H9 (cell line): Measurements from ENCODE around the gene LRSAM1. TPM values are rescaled to one million over a fixed set of nuclear protein-coding genes. Genes with fewer than 3 reads are reported as not detected.

Experiments used
- DNase-seq: peaks from one replicate; pipeline ENCODE4 v3.0.0-alpha.2; 2017
- H2AFZ ChIP-seq: one replicate; pipeline ENCODE4 v1.6.1; 2013; ENCODE audit warnings: mild to moderate bottlenecking, low read length, control low read depth, moderate library complexity
- H2AK5ac ChIP-seq: 2 replicates; pipeline ENCODE4 v1.6.1; 2013; ENCODE audit warnings: low read length, control low read depth, mixed read lengths; ENCODE audit not compliant: insufficient read length
- H2BK120ac ChIP-seq: one replicate; pipeline ENCODE4 v1.6.1; 2013; ENCODE audit warnings: low read depth, mild to moderate bottlenecking, low read length, control low read depth, inconsistent platforms; ENCODE audit not compliant: poor library complexity, severe bottlenecking
- H2BK12ac ChIP-seq: 2 replicates; pipeline ENCODE4 v1.6.1; 2013; ENCODE audit warnings: low read length, control low read depth, mixed read lengths, low read depth; ENCODE audit not compliant: insufficient read length
- H2BK15ac ChIP-seq: 2 replicates; pipeline ENCODE4 v1.6.1; 2013; ENCODE audit warnings: low read depth, low read length, control low read depth
- H2BK20ac ChIP-seq: one replicate; pipeline ENCODE4 v1.6.1; 2013; ENCODE audit warnings: low read depth, mild to moderate bottlenecking, low read length, control low read depth, inconsistent platforms; ENCODE audit not compliant: poor library complexity, severe bottlenecking
- H2BK5ac ChIP-seq: 2 replicates; pipeline ENCODE4 v1.6.1; 2013; ENCODE audit warnings: low read length, control low read depth, mixed read lengths; ENCODE audit not compliant: insufficient read length
- H3K14ac ChIP-seq: 2 replicates; pipeline ENCODE4 v1.6.1; 2013; ENCODE audit warnings: low read length, control low read depth; ENCODE audit not compliant: insufficient read depth
- H3K18ac ChIP-seq: 2 replicates; pipeline ENCODE4 v1.6.1; 2013; ENCODE audit warnings: low read depth, mild to moderate bottlenecking, mixed read lengths, low read length, control low read depth; ENCODE audit not compliant: insufficient read length
- H3K23ac ChIP-seq: 2 replicates; pipeline ENCODE4 v1.6.1; 2013; ENCODE audit warnings: low read length, control low read depth, mixed read lengths, low read depth; ENCODE audit not compliant: insufficient read length
- H3K23me2 ChIP-seq: 2 replicates; pipeline ENCODE4 v1.6.1; 2013; ENCODE audit warnings: low read depth, mild to moderate bottlenecking, mixed read lengths, low read length, control low read depth; ENCODE audit not compliant: insufficient read length, poor library complexity, severe bottlenecking
- H3K27ac ChIP-seq: 2 replicates; pipeline ENCODE4 v1.5.1; 2013; ENCODE audit warnings: low read length, control low read depth, mixed read lengths, low read depth; ENCODE audit not compliant: insufficient read length
- H3K27me3 ChIP-seq: 2 replicates; pipeline ENCODE4 v1.6.1; 2013; ENCODE audit warnings: low read length, control low read depth, inconsistent platforms; ENCODE audit not compliant: insufficient read depth
- H3K4ac ChIP-seq: 2 replicates; pipeline ENCODE4 v1.6.1; 2013; ENCODE audit warnings: low read depth, mild to moderate bottlenecking, control low read depth, inconsistent platforms, low read length, moderate library complexity
- H3K4me1 ChIP-seq: 2 replicates; pipeline ENCODE4 v1.6.1; 2013; ENCODE audit warnings: low read length, control low read depth, inconsistent platforms; ENCODE audit not compliant: insufficient read depth
- H3K4me2 ChIP-seq: 2 replicates; pipeline ENCODE4 v1.6.1; 2013; ENCODE audit warnings: low read length, control low read depth, mixed read lengths; ENCODE audit not compliant: insufficient read length, insufficient read depth
- H3K56ac ChIP-seq: 2 replicates; pipeline ENCODE4 v1.6.1; 2013; ENCODE audit warnings: low read depth, mild to moderate bottlenecking, mixed read lengths, low read length, control low read depth; ENCODE audit not compliant: insufficient read length
- H3K79me1 ChIP-seq: 2 replicates; pipeline ENCODE4 v1.6.1; 2013; ENCODE audit warnings: low read depth, mild to moderate bottlenecking, moderate library complexity, low read length, control low read depth, inconsistent platforms; ENCODE audit not compliant: insufficient read depth, poor library complexity, severe bottlenecking
- H3K79me2 ChIP-seq: 2 replicates; pipeline ENCODE4 v1.6.1; 2013; ENCODE audit warnings: low read length, control low read depth, inconsistent platforms; ENCODE audit not compliant: insufficient read depth
- H3K9ac ChIP-seq: 2 replicates; pipeline ENCODE4 v1.6.1; 2013; ENCODE audit warnings: low read length, control low read depth, mixed read lengths; ENCODE audit not compliant: insufficient read length; ENCODE audit errors: extremely low read depth
- H3K9me3 ChIP-seq: one replicate; pipeline ENCODE4 v1.6.1; 2013; ENCODE audit warnings: low read depth, low read length, inconsistent platforms; ENCODE audit not compliant: control insufficient read depth
- H3T11ph ChIP-seq: one replicate; pipeline ENCODE4 v1.6.1; 2013; ENCODE audit warnings: mild to moderate bottlenecking, low read length, control low read depth, inconsistent platforms
- H4K20me1 ChIP-seq: one replicate; pipeline ENCODE4 v1.6.1; 2013; ENCODE audit not compliant: control insufficient read depth, insufficient read length, insufficient read depth
- H4K5ac ChIP-seq: 2 replicates; pipeline ENCODE4 v1.6.1; 2013; ENCODE audit warnings: low read depth, mild to moderate bottlenecking, mixed read lengths, low read length, control low read depth; ENCODE audit not compliant: insufficient read length
- H4K8ac ChIP-seq: replicated peaks from 2 replicates; pipeline ENCODE4 v1.6.1; 2013; ENCODE audit warnings: low read length, control low read depth, mixed read lengths, low read depth; ENCODE audit not compliant: insufficient read length
- H4K91ac ChIP-seq: 2 replicates; pipeline ENCODE4 v1.6.1; 2013; ENCODE audit warnings: low read depth, mild to moderate bottlenecking, moderate library complexity, mixed read lengths, low read length, control low read depth; ENCODE audit not compliant: insufficient read length
- H3K27ac Mint-ChIP-seq, 3 experiments: 2 replicates in 2 of 3; 3 replicates in 1 of 3; pipeline ENCODE4 v1.8.0; 2020 to 2021; ENCODE audit warnings: mixed read lengths in 3 of 3, mild to moderate bottlenecking in 1 of 3, moderate library complexity in 1 of 3
- H3K27me3 Mint-ChIP-seq: 2 replicates; pipeline ENCODE4 v1.8.0; 2021; ENCODE audit warnings: low read depth, mild to moderate bottlenecking, moderate library complexity, mixed read lengths
- H3K36me3 Mint-ChIP-seq, 3 experiments: 2 replicates in 2 of 3; 3 replicates in 1 of 3; pipeline ENCODE4 v1.8.0; 2020 to 2021; ENCODE audit warnings: low read depth in 3 of 3, mixed read lengths in 3 of 3; ENCODE audit not compliant: insufficient read depth in 1 of 3
- H3K4me1 Mint-ChIP-seq, 2 experiments: 2 replicates each; pipeline ENCODE4 v1.8.0; 2020; ENCODE audit warnings: mixed read lengths in 2 of 2
- H3K4me3 Mint-ChIP-seq, 2 experiments: 2 replicates in 1 of 2; 3 replicates in 1 of 2; pipeline ENCODE4 v1.8.0; 2020 to 2021; ENCODE audit warnings: mild to moderate bottlenecking in 2 of 2, mixed read lengths in 2 of 2, moderate library complexity in 1 of 2
- H3K9me3 Mint-ChIP-seq, 2 experiments: 2 replicates in 1 of 2; 3 replicates in 1 of 2; pipeline ENCODE4 v1.8.0; 2020; ENCODE audit warnings: mild to moderate bottlenecking in 2 of 2, mixed read lengths in 2 of 2, moderate library complexity in 1 of 2
- CTCF ChIP-seq: fragments of 200-600 bp; sonication (generic); conservative IDR thresholded peaks from 3 replicates; pipeline ENCODE4 v1.8.0; 2021; ENCODE audit warnings: antibody characterized with exemption, mild to moderate bottlenecking
- WGBS: extraction: QIAGEN DNeasy Blood & Tissue Kit; methylation state at CpG from one replicate; pipeline ENCODE4 v1.1.7; 2013; ENCODE audit warnings: missing lambda C conversion rate, low lambda C conversion rate, mixed read lengths; ENCODE audit not compliant: insufficient read length; ENCODE audit errors: extremely low coverage; 5-methylcytosine and 5-hydroxymethylcytosine counted together
- total RNA-seq: library from RNA; stranded (reverse); gene quantifications from 2 replicates; pipeline ENCODE4 v1.2.1, GENCODE V29; 2021

The LRSAM1 gene
- total RNA-seq, 1 experiment from 2014 or later = 16.2 TPM

GRCh38 chr9:127508901-127509260, 57.6 kb downstream of the LRSAM1 start:
- no peak for DNase-seq
- Mint-ChIP-seq H3K4me3 (no peak overlapping the region), H3K27me3 (0 out of 2 replicates have a peak, but pooled peaks cover 1% of the 10 kb centered on the region), H3K9me3 (no peaks in the 10 kb centered on the region), H3K4me1 (peaks cover 8 to 10% of the 10 kb centered on the region in 2 experiments), H3K27ac (no peak overlapping the region), H3K36me3 (peaks cover 0 to 16% (median 4%) of the 10 kb centered on the region in 3 experiments; a peak in 4 of 7 replicates)
- no peak overlapping the region for H2BK20ac ChIP-seq
- no peak overlapping the region for H4K5ac ChIP-seq
- H2BK12ac ChIP-seq = no peak overlapping the region
- no peak overlapping the region for H2BK15ac ChIP-seq
- no peak overlapping the region for H3K23ac ChIP-seq
- no peak overlapping the region for H3K4me2 ChIP-seq
- no peaks in the 10 kb centered on the region for H3K79me2 ChIP-seq
- H3K23me2 ChIP-seq = no peaks in the 10 kb centered on the region
- no peaks in the 10 kb centered on the region for H3K79me1 ChIP-seq
- H4K20me1 ChIP-seq = no peaks in the 10 kb centered on the region
- H3T11ph ChIP-seq = no peak overlapping the region
- H2BK120ac ChIP-seq = no peak overlapping the region
- peaks cover 2% of the 10 kb centered on the region; the same call in 1 of the 2 replicates for H3K4me1 ChIP-seq
- H4K91ac ChIP-seq = no peak overlapping the region
- H3K9ac ChIP-seq = no peak overlapping the region
- H3K56ac ChIP-seq = no peak overlapping the region
- no CpG with 5 or more reads among the region's 19 CpGs for WGBS
- H3K27me3 ChIP-seq = no peaks in the 10 kb centered on the region
- H2AFZ ChIP-seq = no peak overlapping the region
- no peak overlapping the region for H2BK5ac ChIP-seq
- no peak overlapping the region for H2AK5ac ChIP-seq
- H3K4ac ChIP-seq = no peak overlapping the region
- no peak for TF ChIP-seq CTCF
- H4K8ac ChIP-seq = no peak overlapping the region
- H3K18ac ChIP-seq = no peak overlapping the region
- H3K14ac ChIP-seq = no peak overlapping the region
- H3K27ac ChIP-seq = no peak overlapping the region
- no peaks in the 10 kb centered on the region for H3K9me3 ChIP-seq
